HepG2 (cell line): ENCODE results near the gene ZNF425. TPM values are rescaled to one million over a fixed set of nuclear protein-coding genes. Genes with fewer than 3 reads are reported as not detected.

Experiments used
- BORCS8-MEF2B ChIP-seq: sonication (generic); formaldehyde crosslinking; IDR thresholded peaks from 2 replicates; pipeline ENCODE4 v1.8.0; 2022; ENCODE audit warnings: mild to moderate bottlenecking, missing genetic modification reagents
- CBFB ChIP-seq: sonication (generic); formaldehyde crosslinking; IDR thresholded peaks from 2 replicates; pipeline ENCODE4 v1.4.0; 2020; ENCODE audit warnings: missing genetic modification reagents
- FOXK2 ChIP-seq: fragments of 450-650 bp; IDR thresholded peaks from 2 replicates; pipeline ENCODE4 v1.6.1; 2016
- IKZF1 ChIP-seq: fragments of 450-650 bp; IDR thresholded peaks from 2 replicates; pipeline ENCODE4 v1.7.1; 2016
- KLF12 ChIP-seq: sonication (generic); formaldehyde crosslinking; IDR thresholded peaks from 2 replicates; pipeline ENCODE4 v1.4.0; 2020; ENCODE audit warnings: missing genetic modification reagents, borderline replicate concordance
- KLF15 ChIP-seq: sonication (generic); formaldehyde crosslinking; IDR thresholded peaks from 2 replicates; pipeline ENCODE4 v1.8.1; 2023; ENCODE audit warnings: borderline replicate concordance, mild to moderate bottlenecking, inconsistent platforms, missing genetic modification reagents, mixed read lengths
- MEF2D ChIP-seq: sonication (generic); formaldehyde crosslinking; IDR thresholded peaks from 2 replicates; pipeline ENCODE4 v1.5.1; 2020; ENCODE audit warnings: mild to moderate bottlenecking, missing genetic modification reagents
- MXD4 ChIP-seq: IDR thresholded peaks from 2 replicates; pipeline ENCODE4 v1.6.1; 2016; ENCODE audit warnings: mild to moderate bottlenecking, missing biosample characterization, missing genetic modification reagents
- PCBP1 ChIP-seq: fragments of 200-400 bp; formaldehyde crosslinking; IDR thresholded peaks from 2 replicates; pipeline ENCODE4 v1.6.1; 2017; ENCODE audit warnings: mild to moderate bottlenecking, low read depth, low read length, borderline replicate concordance
- PHF5A ChIP-seq: IDR thresholded peaks from one replicate; pipeline ENCODE4 v1.6.1; 2018; ENCODE audit warnings: low read depth, missing genetic modification reagents; ENCODE audit not compliant: unreplicated experiment
- PRPF4 ChIP-seq: fragments of 200-400 bp; formaldehyde crosslinking; IDR thresholded peaks from 2 replicates; pipeline ENCODE4 v1.6.1; 2016; ENCODE audit warnings: low read length, low read depth; ENCODE audit not compliant: poor library complexity, severe bottlenecking
- RAD21 ChIP-seq: fragments of 450-650 bp; formaldehyde crosslinking; IDR thresholded peaks from 2 replicates; pipeline ENCODE4 v1.5.0; 2020; ENCODE audit warnings: mild to moderate bottlenecking
- RARA ChIP-seq: IDR thresholded peaks from 2 replicates; pipeline ENCODE4 v1.6.1; 2016; ENCODE audit warnings: missing genetic modification reagents, missing compliant biosample characterization
- SMAD1 ChIP-seq: sonication (generic); formaldehyde crosslinking; IDR thresholded peaks from 2 replicates; pipeline ENCODE4 v1.4.0; 2020; ENCODE audit warnings: missing genetic modification reagents, low read depth, mild to moderate bottlenecking, borderline replicate concordance
- ZFP36L1 ChIP-seq: sonication (generic); formaldehyde crosslinking; IDR thresholded peaks from 2 replicates; pipeline ENCODE4 v1.8.0; 2022; ENCODE audit warnings: mild to moderate bottlenecking, missing genetic modification reagents, moderate library complexity
- ZMAT3 ChIP-seq: sonication (generic); formaldehyde crosslinking; conservative IDR thresholded peaks from 2 replicates; pipeline ENCODE4 v1.7.0; 2021; ENCODE audit warnings: missing genetic modification reagents
- ZNF496 ChIP-seq: sonication (generic); formaldehyde crosslinking; IDR thresholded peaks from 2 replicates; pipeline ENCODE4 v1.8.1; 2023; ENCODE audit warnings: mild to moderate bottlenecking, moderate library complexity, missing genetic modification reagents; ENCODE audit not compliant: insufficient replicate concordance
- ZNF562 ChIP-seq: sonication (generic); formaldehyde crosslinking; IDR thresholded peaks from 2 replicates; pipeline ENCODE4 v1.8.0; 2022; ENCODE audit warnings: missing genetic modification reagents, borderline replicate concordance
- ZNF672 ChIP-seq: sonication (generic); formaldehyde crosslinking; IDR thresholded peaks from 2 replicates; pipeline ENCODE4 v1.8.1; 2022; ENCODE audit warnings: missing genetic modification reagents
- ZNF891 ChIP-seq: sonication (generic); formaldehyde crosslinking; IDR thresholded peaks from 2 replicates; pipeline ENCODE4 v1.5.0; 2020; ENCODE audit warnings: mild to moderate bottlenecking, missing genetic modification reagents
- polyA plus RNA-seq, 8 experiments: library from polyadenylated mRNA; depleted of rRNA in 3 of 8; stranded (reverse) in 7 of 8; unstranded in 1 of 8; fragments of >200 nt; fragmentation: Illumina TruSeq in 4 of 8; extraction: Trizol in 4 of 8; gene quantifications; 2 replicates each; pipeline versions ENCODE4 v1.2.1 to v1.2.3, GENCODE V29; 2011 to 2016; ENCODE audit warnings: low read depth in 4 of 8, missing spikeins in 1 of 8, mixed read lengths in 1 of 8; ENCODE audit not compliant: insufficient read depth in 1 of 8
- total RNA-seq, 5 experiments: library from RNA; depleted of rRNA; stranded (reverse); fragments of >200 nt; fragmentation: Illumina TruSeq; extraction: Trizol; gene quantifications; 2 replicates each; pipeline ENCODE4 v1.2.3, GENCODE V29; 2016; ENCODE audit warnings: low read depth in 1 of 5
- TF ChIP-seq, protein P1 (sequence below): sonication (generic); formaldehyde crosslinking; IDR thresholded peaks from 2 replicates; pipeline ENCODE4 v1.9.0; 2021; ENCODE audit warnings: mild to moderate bottlenecking, missing genetic modification reagents
- TF ChIP-seq, protein P2 (sequence below): sonication (generic); formaldehyde crosslinking; IDR thresholded peaks from 2 replicates; pipeline ENCODE4 v1.4.0; 2020; ENCODE audit warnings: mild to moderate bottlenecking, missing genetic modification reagents

The ZNF425 gene
- total and polyA plus RNA-seq, 2 of the 13 experiments (the other 11 are each of a cell fraction or from before 2014, with no cell fraction given) = 0.51 to 1.1 TPM

DNA sequence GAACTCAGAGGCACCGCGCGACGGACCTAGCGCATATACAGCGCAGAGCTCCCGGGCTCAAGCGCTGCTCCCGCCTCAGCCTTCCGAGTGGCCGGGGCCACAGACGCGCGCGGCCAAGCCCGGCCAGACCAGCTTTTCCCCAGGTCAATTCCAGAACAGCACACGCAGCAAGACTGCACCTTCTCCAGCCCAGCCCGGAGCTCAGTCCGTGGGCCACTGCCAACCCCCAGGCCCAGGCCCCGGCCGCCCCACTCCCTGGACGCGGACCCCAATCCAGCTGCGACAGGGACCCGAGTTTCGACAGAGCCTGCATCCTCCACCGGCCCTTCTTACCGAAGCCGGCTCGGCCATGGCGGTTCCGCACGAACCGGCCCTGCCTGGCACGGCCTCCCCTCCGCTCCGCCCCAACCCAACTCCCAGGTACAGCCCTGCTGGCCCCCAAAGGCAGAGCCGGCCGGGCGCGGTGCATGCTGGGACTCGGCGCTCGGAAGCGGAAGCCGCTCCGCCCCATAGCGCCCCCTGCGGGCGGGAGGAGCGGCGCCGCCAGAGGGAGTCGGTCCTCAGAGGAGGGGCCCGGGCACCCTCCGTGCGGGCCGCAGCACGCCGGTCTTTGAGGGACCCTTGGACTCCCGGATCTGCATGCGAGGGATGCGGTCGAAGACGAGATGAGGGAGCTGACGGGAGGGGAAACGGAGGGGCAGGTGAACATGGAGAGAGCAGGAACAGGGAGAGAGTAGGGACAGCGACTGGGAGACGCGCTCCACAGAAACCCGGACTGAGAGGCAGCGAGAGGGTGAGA is at the start of gene ZNF425 (continued):
- TF ChIP-seq ZNF672 (CRISPR knock-in tag) (peak; percentile 79; the same call in 1 of the 2 replicates), IKZF1 (no peak), PHF5A (peak; percentile 90), MEF2D (peak; percentile 90), ZNF891 (CRISPR knock-in tag) (peak; percentile 20; the same call in 1 of the 2 replicates), PCBP1 (0 out of 2 replicates have a peak, but pooled peaks have one; percentile 55), KLF12 (CRISPR knock-in tag) (peak; percentile 27), CBFB (CRISPR knock-in tag) (peak; percentile 82; the same call in 1 of the 2 replicates), FOXK2 (no peak), ZNF562 (no peak), MXD4 (CRISPR knock-in tag) (peak; percentile 62), SMAD1 (CRISPR knock-in tag) (no peak), KLF15 (CRISPR knock-in tag) (peak; percentile 57; the same call in 1 of the 2 replicates), PRPF4 (no peak), ZFP36L1 (peak; percentile 82; the same call in 1 of the 2 replicates), ZNF496 (CRISPR knock-in tag) (no peak), RAD21 (peak; percentile 85; the same call in 1 of the 2 replicates), ZMAT3 (CRISPR knock-in tag) (peak; percentile 92), RARA (CRISPR knock-in tag) (no peak), BORCS8-MEF2B (CRISPR knock-in tag) (peak; percentile 78; the same call in 1 of the 2 replicates)
- TF ChIP-seq, protein P1, sequence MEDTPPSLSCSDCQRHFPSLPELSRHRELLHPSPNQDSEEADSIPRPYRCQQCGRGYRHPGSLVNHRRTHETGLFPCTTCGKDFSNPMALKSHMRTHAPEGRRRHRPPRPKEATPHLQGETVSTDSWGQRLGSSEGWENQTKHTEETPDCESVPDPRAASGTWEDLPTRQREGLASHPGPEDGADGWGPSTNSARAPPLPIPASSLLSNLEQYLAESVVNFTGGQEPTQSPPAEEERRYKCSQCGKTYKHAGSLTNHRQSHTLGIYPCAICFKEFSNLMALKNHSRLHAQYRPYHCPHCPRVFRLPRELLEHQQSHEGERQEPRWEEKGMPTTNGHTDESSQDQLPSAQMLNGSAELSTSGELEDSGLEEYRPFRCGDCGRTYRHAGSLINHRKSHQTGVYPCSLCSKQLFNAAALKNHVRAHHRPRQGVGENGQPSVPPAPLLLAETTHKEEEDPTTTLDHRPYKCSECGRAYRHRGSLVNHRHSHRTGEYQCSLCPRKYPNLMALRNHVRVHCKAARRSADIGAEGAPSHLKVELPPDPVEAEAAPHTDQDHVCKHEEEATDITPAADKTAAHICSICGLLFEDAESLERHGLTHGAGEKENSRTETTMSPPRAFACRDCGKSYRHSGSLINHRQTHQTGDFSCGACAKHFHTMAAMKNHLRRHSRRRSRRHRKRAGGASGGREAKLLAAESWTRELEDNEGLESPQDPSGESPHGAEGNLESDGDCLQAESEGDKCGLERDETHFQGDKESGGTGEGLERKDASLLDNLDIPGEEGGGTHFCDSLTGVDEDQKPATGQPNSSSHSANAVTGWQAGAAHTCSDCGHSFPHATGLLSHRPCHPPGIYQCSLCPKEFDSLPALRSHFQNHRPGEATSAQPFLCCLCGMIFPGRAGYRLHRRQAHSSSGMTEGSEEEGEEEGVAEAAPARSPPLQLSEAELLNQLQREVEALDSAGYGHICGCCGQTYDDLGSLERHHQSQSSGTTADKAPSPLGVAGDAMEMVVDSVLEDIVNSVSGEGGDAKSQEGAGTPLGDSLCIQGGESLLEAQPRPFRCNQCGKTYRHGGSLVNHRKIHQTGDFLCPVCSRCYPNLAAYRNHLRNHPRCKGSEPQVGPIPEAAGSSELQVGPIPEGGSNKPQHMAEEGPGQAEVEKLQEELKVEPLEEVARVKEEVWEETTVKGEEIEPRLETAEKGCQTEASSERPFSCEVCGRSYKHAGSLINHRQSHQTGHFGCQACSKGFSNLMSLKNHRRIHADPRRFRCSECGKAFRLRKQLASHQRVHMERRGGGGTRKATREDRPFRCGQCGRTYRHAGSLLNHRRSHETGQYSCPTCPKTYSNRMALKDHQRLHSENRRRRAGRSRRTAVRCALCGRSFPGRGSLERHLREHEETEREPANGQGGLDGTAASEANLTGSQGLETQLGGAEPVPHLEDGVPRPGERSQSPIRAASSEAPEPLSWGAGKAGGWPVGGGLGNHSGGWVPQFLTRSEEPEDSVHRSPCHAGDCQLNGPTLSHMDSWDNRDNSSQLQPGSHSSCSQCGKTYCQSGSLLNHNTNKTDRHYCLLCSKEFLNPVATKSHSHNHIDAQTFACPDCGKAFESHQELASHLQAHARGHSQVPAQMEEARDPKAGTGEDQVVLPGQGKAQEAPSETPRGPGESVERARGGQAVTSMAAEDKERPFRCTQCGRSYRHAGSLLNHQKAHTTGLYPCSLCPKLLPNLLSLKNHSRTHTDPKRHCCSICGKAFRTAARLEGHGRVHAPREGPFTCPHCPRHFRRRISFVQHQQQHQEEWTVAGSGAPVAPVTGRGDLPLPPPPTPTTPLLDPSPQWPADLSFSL (CRISPR knock-in tag) = no peak
- TF ChIP-seq, protein P2, sequence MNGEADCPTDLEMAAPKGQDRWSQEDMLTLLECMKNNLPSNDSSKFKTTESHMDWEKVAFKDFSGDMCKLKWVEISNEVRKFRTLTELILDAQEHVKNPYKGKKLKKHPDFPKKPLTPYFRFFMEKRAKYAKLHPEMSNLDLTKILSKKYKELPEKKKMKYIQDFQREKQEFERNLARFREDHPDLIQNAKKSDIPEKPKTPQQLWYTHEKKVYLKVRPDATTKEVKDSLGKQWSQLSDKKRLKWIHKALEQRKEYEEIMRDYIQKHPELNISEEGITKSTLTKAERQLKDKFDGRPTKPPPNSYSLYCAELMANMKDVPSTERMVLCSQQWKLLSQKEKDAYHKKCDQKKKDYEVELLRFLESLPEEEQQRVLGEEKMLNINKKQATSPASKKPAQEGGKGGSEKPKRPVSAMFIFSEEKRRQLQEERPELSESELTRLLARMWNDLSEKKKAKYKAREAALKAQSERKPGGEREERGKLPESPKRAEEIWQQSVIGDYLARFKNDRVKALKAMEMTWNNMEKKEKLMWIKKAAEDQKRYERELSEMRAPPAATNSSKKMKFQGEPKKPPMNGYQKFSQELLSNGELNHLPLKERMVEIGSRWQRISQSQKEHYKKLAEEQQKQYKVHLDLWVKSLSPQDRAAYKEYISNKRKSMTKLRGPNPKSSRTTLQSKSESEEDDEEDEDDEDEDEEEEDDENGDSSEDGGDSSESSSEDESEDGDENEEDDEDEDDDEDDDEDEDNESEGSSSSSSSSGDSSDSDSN (CRISPR knock-in tag) = peak; percentile 97
